ENCODE data around the gene C8G. TPM values are rescaled to one million over a fixed set of nuclear protein-coding genes. Genes with fewer than 3 reads are reported as not detected.

The C8G gene
- total RNA-seq, 2 donors from 2014 or later, result not detected

DNA sequence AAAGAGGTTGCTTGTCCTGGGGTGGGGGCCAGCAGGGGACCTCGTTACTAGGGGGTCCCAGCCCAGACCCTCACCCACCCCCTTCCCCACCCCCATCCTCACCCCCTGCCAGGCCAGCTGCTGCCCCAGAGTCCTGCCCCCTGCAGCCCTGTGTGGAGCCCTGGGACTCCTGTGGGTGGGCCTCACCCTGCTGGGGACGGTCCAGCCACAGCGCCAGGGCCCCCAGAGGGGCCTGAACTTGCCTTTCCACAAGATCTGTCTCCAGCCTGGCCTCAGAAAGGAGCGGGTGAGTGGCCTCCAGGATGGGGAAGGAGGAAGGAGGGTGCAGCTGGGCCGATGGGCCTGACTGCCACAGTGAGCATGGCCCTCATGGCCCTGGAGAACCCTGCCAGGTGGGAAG is 24.7 kb downstream of the C8G start:
- H3K27me3 ChIP-seq (replicated peaks; ENCODE audit: insufficient read depth), result no peaks in the 10 kb centered on the region
- H3K4me3 ChIP-seq, result no peak overlapping the region
- no peaks in the 10 kb centered on the region for H3K9me3 ChIP-seq
- intact Hi-C loops (cut with DNase I), result no loop called here
- H3K4me1 ChIP-seq (replicated peaks), result no peaks in the 10 kb centered on the region
- no peaks in the 10 kb centered on the region for H3K36me3 ChIP-seq
- DNase-seq (ENCODE audit: low spot score), result no peak
- no peak overlapping the region for H3K27ac ChIP-seq
- TF ChIP-seq POLR2AphosphoS5 (IDR thresholded peaks at IDR 0.05), result no peak
- no peak for TF ChIP-seq CTCF (IDR thresholded peaks at IDR 0.05)
- TF ChIP-seq POLR2A (IDR thresholded peaks at IDR 0.05), result no peak
- 84% methylated on average over 5 of the region's 5 CpGs for WGBS

- TF ChIP-seq POLR2A (IDR thresholded peaks at IDR 0.05) (no peak), POLR2AphosphoS5 (IDR thresholded peaks at IDR 0.05) (no peak), CTCF (IDR thresholded peaks at IDR 0.05) (no peak)
- Histone ChIP-seq H3K36me3 (no peaks in the 10 kb centered on the region), H3K27ac (no peak overlapping the region), H3K4me3 (no peak overlapping the region), H3K27me3 (replicated peaks; ENCODE audit: insufficient read depth) (no peaks in the 10 kb centered on the region), H3K9me3 (no peaks in the 10 kb centered on the region), H3K4me1 (replicated peaks) (no peaks in the 10 kb centered on the region)
- intact Hi-C loops (cut with DNase I), result no loop called here
- WGBS, result 94% methylated on average over 8 of the region's 11 CpGs
- no peak for DNase-seq (ENCODE audit: low spot score)
Measured at GRCh38 chr9:136970361-136970760, 25.3 kb downstream of the C8G start.

DNA sequence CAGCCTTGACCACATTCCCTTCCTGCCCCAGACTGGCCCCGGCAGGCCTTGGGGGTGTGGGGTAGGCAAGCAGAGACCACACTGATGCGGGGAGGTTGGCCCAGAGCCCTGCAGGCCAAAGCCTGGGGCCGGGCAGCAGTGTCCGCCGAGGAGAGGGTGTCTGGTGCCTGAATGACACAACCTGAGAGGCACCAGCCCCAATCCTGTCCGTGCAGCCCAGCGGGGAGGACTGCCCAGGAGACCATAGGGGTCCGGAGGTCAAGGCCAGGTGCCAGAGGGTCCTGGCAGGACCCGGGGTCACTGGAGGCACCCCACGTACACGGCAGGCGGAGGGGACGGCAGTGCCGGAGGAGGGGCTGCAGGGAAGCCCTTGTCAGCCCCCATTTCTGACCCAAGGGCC is 26.7 kb downstream of the C8G start:
- H3K4me3 ChIP-seq, result no peak overlapping the region
- 81% methylated on average over 13 of the region's 14 CpGs for WGBS
- H3K9me3 ChIP-seq, result no peaks in the 10 kb centered on the region
- H3K4me1 ChIP-seq (replicated peaks), result no peaks in the 10 kb centered on the region
- no peaks in the 10 kb centered on the region for H3K36me3 ChIP-seq
- no peak for TF ChIP-seq POLR2AphosphoS5 (IDR thresholded peaks at IDR 0.05)
- no peak for TF ChIP-seq CTCF (IDR thresholded peaks at IDR 0.05)
- TF ChIP-seq POLR2A (IDR thresholded peaks at IDR 0.05), result no peak
- intact Hi-C loops (cut with DNase I), result no loop called here
- H3K27ac ChIP-seq, result no peak overlapping the region
- H3K27me3 ChIP-seq (replicated peaks; ENCODE audit: insufficient read depth), result no peaks in the 10 kb centered on the region
- DNase-seq (ENCODE audit: low spot score), result no peak

GRCh38 chr9:136972335-136972734 is 27.3 kb downstream of the C8G start:
- no peak overlapping the region for H3K4me3 ChIP-seq
- intact Hi-C loops (cut with DNase I), result no loop called here
- H3K27me3 ChIP-seq (replicated peaks; ENCODE audit: insufficient read depth), result no peaks in the 10 kb centered on the region
- DNase-seq (ENCODE audit: low spot score), result no peak
- no peaks in the 10 kb centered on the region for H3K4me1 ChIP-seq (replicated peaks)
- no peaks in the 10 kb centered on the region for H3K36me3 ChIP-seq
- no peak overlapping the region for H3K27ac ChIP-seq
- H3K9me3 ChIP-seq, result no peaks in the 10 kb centered on the region
- 78% methylated on average over 10 of the region's 11 CpGs for WGBS
- TF ChIP-seq POLR2AphosphoS5 (IDR thresholded peaks at IDR 0.05) (no peak), POLR2A (IDR thresholded peaks at IDR 0.05) (no peak)

DNA sequence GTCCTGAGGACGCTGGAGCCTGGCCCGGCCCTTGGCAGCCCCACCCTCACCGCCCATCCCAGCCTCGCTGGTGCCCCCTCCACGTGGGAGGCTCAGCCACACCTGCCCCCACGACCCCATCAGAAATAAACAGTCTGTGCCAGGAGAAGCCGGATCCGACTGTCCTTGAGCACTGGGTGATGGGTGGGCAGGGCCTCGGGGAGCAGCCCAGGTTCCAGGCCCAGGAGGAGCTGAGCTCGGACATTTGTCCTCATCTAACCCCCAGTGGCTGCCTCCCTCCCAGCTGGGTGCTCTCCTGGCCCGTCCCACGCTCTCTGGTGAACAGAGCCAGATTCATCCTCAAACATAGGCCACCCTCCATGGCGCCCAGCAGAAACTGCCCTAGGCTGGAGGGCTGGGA is 27.7 kb downstream of the C8G start:
- Histone ChIP-seq H3K4me1 (replicated peaks) (no peaks in the 10 kb centered on the region), H3K27ac (no peak overlapping the region), H3K9me3 (no peaks in the 10 kb centered on the region), H3K36me3 (no peaks in the 10 kb centered on the region), H3K4me3 (no peak overlapping the region), H3K27me3 (replicated peaks; ENCODE audit: insufficient read depth) (no peaks in the 10 kb centered on the region)
- DNase-seq (ENCODE audit: low spot score), result no peak
- no peak for TF ChIP-seq POLR2A (IDR thresholded peaks at IDR 0.05)
- no peak for TF ChIP-seq CTCF (IDR thresholded peaks at IDR 0.05)
- TF ChIP-seq POLR2AphosphoS5 (IDR thresholded peaks at IDR 0.05), result no peak
- WGBS, result 50% methylated on average over 13 of the region's 13 CpGs
- intact Hi-C loops (cut with DNase I), result no loop called here

Measured in prostate gland (tissue), 2 donors.